HG03103 (cell line): ENCODE measurements around the gene MAB21L4.

Experiments
- ATAC-seq: cut with Tn5 transposase; IDR thresholded peaks from one replicate; pipeline ENCODE4 v1.9.1; 2021; ENCODE audit warnings: low read depth; ENCODE audit not compliant: unreplicated experiment

MAB21L4 gene

DNA sequence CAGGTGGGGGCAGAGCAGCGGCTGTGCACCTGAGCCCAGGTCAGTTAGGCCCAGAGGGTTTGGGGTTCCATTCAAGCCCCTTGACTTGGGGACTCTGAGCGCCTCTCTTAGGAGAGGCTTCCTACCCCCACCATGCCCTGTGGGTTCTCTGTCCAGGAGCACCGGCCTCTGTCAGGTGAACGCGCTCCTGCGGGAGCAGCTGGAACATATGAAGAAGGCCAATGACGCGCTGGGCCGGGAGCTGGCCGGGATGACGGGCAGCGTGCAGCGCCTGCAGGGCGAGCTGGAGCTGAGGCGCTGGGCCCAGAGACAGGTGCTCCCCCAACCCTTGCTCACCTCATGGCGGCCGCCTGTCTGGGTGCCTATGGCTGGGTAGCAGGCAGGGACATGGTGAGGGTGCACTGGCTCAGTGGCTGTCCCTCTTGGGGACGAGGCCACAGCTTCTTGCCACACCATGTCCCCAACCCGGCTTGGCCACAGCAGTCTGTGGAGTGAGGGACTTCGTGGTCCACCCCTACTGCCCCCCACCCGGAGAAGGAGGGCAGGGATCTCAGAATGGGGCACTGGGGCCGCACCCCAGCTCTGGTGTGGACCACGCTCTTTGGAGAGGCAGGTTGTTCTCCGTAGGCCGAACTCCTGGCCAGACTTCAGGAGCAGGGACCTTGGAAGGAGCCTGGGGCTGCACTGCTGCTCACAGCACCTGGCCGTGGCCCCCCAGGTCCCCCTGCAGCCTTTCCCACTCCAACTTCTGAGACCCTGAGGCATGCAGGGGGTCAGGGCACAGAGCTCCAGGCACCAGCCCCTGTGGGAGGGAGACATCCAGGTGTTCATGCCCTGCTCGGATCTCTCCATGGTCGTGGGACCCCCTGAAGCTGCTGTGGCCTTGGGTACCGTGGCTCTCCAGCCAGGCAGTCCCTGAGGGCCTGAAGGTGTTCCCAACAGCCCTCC lies 29.9 kb upstream of the MAB21L4 start:
- ATAC-seq, result no peak

DNA sequence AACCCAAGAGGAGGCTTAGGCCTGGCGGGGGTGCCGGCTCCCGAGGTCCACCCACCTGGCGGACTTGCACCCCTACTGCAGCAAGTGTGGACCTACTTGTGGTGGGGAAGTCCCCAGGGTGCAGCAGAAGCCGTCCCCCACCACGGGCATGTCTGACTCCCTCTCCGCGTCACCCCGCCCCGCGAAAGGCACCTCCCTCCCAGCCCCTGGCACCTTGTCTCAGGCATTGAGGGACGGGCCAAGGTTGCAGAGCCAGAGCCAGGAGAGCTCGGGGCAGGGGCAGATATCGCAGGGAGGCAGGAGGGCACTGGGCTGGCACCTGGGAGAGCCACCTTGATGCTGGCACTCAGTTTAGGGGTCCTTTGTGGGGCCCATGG lies 29.2 kb upstream of the MAB21L4 start:
- ATAC-seq, result no peak

GRCh38 chr2:240922982-240923537 lies 27.1 kb upstream of the MAB21L4 start:
- no peak for ATAC-seq

DNA sequence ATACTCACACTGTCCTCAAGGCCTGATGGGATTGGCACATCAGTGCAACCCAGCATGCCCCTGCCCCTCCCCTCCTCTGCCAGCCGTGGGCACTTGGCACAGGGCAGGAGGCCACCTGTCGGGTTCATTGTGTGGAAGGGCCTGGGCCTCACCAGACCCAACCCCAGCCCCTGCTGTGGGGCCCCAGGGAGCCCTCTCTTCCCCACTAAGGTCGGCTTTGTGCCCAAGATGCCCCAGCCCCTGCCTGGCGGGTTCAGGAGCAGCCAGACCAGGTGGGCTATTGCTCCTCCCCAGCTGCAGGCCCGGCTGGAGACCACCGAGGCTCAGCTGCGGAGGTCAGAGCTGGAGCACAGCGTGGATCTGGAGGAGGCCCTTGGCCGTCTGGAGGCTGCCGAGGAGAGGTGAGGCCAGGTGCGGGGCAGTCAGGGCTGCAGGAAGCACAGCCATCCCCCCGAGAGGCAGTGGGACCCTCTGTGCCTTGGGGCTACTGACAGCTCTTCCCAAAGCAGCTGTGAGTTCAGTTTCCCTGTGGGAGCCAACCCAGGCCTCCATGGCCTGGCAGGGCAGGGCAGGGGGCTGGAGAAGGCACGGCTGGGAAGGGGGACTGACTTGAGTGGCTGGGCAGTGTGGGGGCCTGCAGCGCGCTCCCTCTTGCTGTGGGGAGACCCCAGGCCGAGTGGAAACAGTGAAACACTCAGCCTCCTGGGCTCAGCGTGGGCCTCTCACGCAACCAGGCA lies 26.5 kb upstream of the MAB21L4 start:
- ATAC-seq, result no peak

- ATAC-seq, result no peak
Observed at GRCh38 chr2:240921995-240922244, 26.0 kb upstream of the MAB21L4 start.

GRCh38 chr2:240921311-240921994 lies 25.5 kb upstream of the MAB21L4 start:
- ATAC-seq, result no peak

DNA sequence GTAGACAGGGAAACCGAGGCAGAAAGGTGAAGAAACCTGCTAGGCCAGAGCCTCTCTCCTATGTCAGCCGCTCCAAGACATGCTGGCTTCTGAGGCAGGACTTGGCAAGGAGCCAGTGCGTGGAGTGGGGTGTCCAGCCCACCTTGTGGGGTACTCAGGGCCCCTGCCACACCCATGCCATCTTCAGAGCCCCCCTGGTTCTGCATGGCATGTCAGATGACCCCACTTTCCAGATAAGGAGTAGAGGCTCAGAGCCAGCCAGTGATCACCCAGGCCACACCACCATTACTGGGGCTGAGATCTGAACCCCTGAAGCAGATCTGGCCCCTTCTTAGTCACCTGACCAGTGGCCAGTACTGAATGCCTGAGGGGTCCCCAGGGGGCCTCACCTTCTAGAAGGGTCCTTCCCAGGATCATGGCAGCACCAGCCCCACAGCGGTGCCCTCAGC lies 24.9 kb upstream of the MAB21L4 start:
- ATAC-seq, result no peak

DNA sequence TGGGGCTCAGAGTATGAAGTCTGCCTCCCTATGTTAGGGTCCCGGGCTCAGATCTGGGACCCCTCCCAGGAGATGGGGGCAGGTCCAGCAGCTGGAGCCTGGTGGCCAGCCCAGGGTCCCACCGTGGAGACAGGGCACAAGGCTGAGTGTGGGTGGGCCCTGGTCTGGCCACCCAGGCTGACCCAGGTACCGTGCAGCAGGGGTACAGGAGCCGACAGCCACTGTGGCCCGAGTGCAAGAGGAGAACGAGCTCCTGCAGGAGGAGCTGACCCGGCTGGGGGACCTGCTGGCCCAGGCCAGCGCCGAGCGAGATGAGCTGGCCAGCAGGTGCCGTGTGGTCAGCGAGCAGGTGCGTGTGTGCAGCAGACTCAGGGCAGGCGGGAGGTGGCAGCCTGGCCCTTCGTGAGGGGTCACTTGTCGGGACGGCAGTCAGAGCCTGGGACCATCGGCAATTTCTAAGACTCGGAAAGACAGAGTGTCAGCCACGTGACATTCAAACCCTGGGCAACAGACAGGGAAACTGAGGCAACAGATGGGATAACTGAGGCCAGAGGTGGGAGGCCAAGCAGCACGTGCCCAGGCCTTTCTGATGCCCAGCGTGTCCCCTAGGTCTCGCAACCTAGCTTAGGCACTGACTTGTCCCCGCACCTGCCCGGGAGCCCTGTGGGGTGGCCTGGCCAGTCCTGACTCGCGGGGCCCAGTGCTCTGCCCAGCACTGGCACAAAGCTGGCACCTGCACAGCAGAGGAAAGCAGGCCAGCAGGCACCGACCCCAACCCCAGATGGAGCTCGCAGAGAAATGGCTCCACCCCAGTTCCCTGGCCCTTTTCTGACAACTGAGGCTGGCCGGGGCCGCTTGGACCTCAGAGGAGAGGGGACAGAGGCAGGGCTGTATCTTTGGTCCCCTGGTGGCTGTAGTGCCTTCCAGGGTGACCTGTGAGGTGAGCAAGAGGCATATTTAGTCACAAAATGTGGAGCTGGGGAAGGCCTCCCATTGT lies 24.1 kb upstream of the MAB21L4 start:
- no peak for ATAC-seq

DNA sequence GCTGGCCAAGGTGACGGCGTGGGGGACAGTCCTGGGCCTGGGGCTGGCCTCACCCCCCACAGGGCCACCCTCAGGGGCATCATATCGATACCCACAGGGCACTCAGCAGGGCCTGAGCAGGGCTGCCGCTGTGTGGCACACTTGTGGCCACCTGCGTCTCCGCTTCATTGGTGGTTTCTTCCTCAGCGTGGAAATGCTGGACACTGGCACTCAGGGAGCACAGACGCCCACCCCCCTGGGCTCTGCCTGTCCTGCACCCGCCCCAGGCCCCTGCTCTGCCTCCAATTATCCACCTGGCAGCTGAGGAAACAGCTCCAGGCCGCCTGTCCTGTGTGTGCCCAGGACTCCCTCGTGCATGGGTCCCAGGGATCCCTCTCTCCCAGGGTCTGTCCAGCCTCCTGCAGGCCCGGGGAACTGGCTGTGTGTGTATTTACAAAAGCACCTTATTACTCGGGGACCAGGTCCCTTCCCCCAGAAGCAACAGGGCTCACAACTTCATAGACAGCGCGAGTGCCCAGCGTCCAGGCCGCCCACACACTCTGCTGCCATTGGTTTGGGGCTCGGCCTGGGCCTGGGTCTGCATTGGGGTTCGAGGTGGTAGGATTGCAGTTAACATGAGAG lies 23.3 kb upstream of the MAB21L4 start:
- ATAC-seq, result no peak

GRCh38 chr2:240918258-240919091 lies 22.5 kb upstream of the MAB21L4 start:
- no peak for ATAC-seq

- ATAC-seq, result no peak
Observed at GRCh38 chr2:240917684-240918257, 21.8 kb upstream of the MAB21L4 start.

- no peak for ATAC-seq
Observed at GRCh38 chr2:240917009-240917683, 21.2 kb upstream of the MAB21L4 start.

DNA sequence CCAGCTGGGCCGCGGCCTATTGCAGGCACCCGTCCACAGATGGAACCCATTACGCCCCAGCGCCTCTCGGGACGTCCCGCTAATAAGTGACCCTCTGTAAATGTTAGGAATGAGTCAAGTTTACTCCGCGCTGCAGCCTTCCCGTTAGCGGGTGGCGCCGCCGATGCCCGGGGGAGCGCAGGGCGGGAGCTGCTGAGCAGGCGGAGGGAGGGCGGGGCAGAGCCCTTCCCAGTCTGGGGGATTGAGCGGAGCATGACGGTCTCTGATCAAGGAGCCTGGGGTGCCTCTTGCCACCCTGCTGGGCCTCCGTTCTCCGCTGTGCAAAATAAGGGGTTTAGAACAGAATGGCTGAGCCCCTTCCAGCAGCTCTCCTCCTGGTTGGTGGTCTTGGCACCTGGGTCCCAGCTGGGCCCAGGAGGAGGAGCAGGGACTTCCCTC lies 20.6 kb upstream of the MAB21L4 start:
- ATAC-seq, result no peak

- no peak for ATAC-seq
Observed at GRCh38 chr2:240915526-240916341, 19.8 kb upstream of the MAB21L4 start.

- no peak for ATAC-seq
Observed at GRCh38 chr2:240914645-240915525, 18.9 kb upstream of the MAB21L4 start.
